Keratinocyte (primary cell): ENCODE measurements around the gene SLC4A1AP. TPM values are rescaled to one million over a fixed set of nuclear protein-coding genes. Genes with fewer than 3 reads are reported as not detected.

Experiments
- DNase-seq: peaks from one replicate; pipeline ENCODE4 v3.0.0-alpha.2; 2011; ENCODE audit warnings: low read depth, missing footprints, low spot score
- FAIRE-seq: peaks from 2 replicates; lab custom pipeline; 2011; peaks lifted over from hg19 to GRCh38; lab: Jason Lieb, UNC
- H2AFZ ChIP-seq: 2 replicates; pipeline ENCODE4 v1.6.0; 2012; ENCODE audit warnings: low read length, control low read depth, inconsistent platforms; ENCODE audit not compliant: control insufficient read depth
- H3K27ac ChIP-seq: 2 replicates; pipeline ENCODE4 v1.5.1; 2011; ENCODE audit warnings: low read length; ENCODE audit not compliant: control insufficient read depth, insufficient read depth
- H3K27me3 ChIP-seq: 3 replicates; pipeline ENCODE4 v1.6.0; 2011; ENCODE audit warnings: low read length; ENCODE audit not compliant: control insufficient read depth, insufficient read depth; ENCODE audit errors: extremely low read depth
- H3K36me3 ChIP-seq, 2 experiments: 2 replicates in 1 of 2; 3 replicates in 1 of 2; pipeline ENCODE4 v1.5.1; 2011; ENCODE audit warnings: low read length in 2 of 2, mild to moderate bottlenecking in 1 of 2; ENCODE audit not compliant: control insufficient read depth in 2 of 2, insufficient read depth in 2 of 2; ENCODE audit errors: extremely low read depth in 1 of 2
- H3K4me1 ChIP-seq: 3 replicates; pipeline ENCODE4 v1.5.1; 2011; ENCODE audit warnings: low read length; ENCODE audit not compliant: control insufficient read depth, insufficient read depth; ENCODE audit errors: extremely low read depth
- H3K4me2 ChIP-seq: 3 replicates; pipeline ENCODE4 v1.6.0; 2011; ENCODE audit warnings: low read depth, low read length; ENCODE audit not compliant: control insufficient read depth, insufficient read depth; ENCODE audit errors: extremely low read depth
- H3K4me3 ChIP-seq, 3 experiments: fragments of 200-600 bp in 1 of 3; sonication (generic) in 1 of 3; 2 replicates in 2 of 3; 3 replicates in 1 of 3; pipeline ENCODE4 v1.5.1; 2011 to 2016; ENCODE audit warnings: low read length in 3 of 3, mild to moderate bottlenecking in 3 of 3, control low read depth in 2 of 3, inconsistent platforms in 1 of 3, low read depth in 1 of 3, mixed read lengths in 1 of 3, mixed run types in 1 of 3, moderate library complexity in 1 of 3; ENCODE audit not compliant: control insufficient read depth in 2 of 3, insufficient read depth in 2 of 3; ENCODE audit errors: extremely low read depth in 1 of 3
- H3K79me2 ChIP-seq: 2 replicates; pipeline ENCODE4 v1.6.0; 2012; ENCODE audit warnings: low read length; ENCODE audit not compliant: control insufficient read depth, insufficient read depth
- H3K9ac ChIP-seq: 3 replicates; pipeline ENCODE4 v1.6.0; 2011; ENCODE audit warnings: low read length; ENCODE audit not compliant: control insufficient read depth, insufficient read depth; ENCODE audit errors: extremely low read depth
- H3K9me1 ChIP-seq: 3 replicates; pipeline ENCODE4 v1.6.0; 2011; ENCODE audit warnings: low read length; ENCODE audit not compliant: control insufficient read depth, insufficient read depth; ENCODE audit errors: extremely low read depth
- H3K9me3 ChIP-seq: 2 replicates; pipeline ENCODE4 v1.5.1; 2012; ENCODE audit warnings: low read depth, low read length; ENCODE audit not compliant: control insufficient read depth
- H4K20me1 ChIP-seq: 3 replicates; pipeline ENCODE4 v1.6.0; 2011; ENCODE audit warnings: low read length; ENCODE audit not compliant: control insufficient read depth, insufficient read depth; ENCODE audit errors: extremely low read depth
- EZH2 ChIP-seq: IDR thresholded peaks from one replicate; pipeline ENCODE4 v1.6.1; 2012; ENCODE audit warnings: inconsistent platforms, mild to moderate bottlenecking, low read length, moderate library complexity
- dilution Hi-C: fragments of 300-500 bp; cut with MboI; formaldehyde crosslinking; loops from one replicate; pipeline ENCODE4 v1.7.0; 2020; ENCODE audit warnings: low sequenced_read_pairs; ENCODE audit not compliant: extremely low pct_ligation_motif_present
- polyA plus RNA-seq, 5 experiments: library from polyadenylated mRNA; depleted of rRNA in 3 of 5; stranded (reverse) in 3 of 5; stranded (forward) in 1 of 5; unstranded in 1 of 5; fragments of >200 nt; gene quantifications; 1 replicate in 1 of 5; 2 replicates in 3 of 5; 3 replicates in 1 of 5; pipeline versions ENCODE4 v1.2.1 to v1.2.3, GENCODE V29; 2011 to 2012; ENCODE audit warnings: missing spikeins in 2 of 5, low read depth in 1 of 5, low replicate concordance in 1 of 5
- TF ChIP-seq, protein P1 (sequence below), 3 experiments: IDR thresholded peaks in 1 of 3; conservative IDR thresholded peaks in 1 of 3; optimal IDR thresholded peaks in 1 of 3; 2 replicates in 2 of 3; 3 replicates in 1 of 3; pipeline versions ENCODE3 to v1.5.1; 2011; ENCODE audit warnings: low read length in 3 of 3, mild to moderate bottlenecking in 3 of 3, moderate library complexity in 2 of 3, control low read depth in 1 of 3, inconsistent platforms in 1 of 3; ENCODE audit not compliant: insufficient read depth in 2 of 3; ENCODE audit errors: extremely low read depth in 1 of 3

SLC4A1AP gene
- polyA plus RNA-seq, 1 donor (not counting 4 experiments of a cell fraction or from before 2014, with no cell fraction given), result 17.0 TPM

DNA sequence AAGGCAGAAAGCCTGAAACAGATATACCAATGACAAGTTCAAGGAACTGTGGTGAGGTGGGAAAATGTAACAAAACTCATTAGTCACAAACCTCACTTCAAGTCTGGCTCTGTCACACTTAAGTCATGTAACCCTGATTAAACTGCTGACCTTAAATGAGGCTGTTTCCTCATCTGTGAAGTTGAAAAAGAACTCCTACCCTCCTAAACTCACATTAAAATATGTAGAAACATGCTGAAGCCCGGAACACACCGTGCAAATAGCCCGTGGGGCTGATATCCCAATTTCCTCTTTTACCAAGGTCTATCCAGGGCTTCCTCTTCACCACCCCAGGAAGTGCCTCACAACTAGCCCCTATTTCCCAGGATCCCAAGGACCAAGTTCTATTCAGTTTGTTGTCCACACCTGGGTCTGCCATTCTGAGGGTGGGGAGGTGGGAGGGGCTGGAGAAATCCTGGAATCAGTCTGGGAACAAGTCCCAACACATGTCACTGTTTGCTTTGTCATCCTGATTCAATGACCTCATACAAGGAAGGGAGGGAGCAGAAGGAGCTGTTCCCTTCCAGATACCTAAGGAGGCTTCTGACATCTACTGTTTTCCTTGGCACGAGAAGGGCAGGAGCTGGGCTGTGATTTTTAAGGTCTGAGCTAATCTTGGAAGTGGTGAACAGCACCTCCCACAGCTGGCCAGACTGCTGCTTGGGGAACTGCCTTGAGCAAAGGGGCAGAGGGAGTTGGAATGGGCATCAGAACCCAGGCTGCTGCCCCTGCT lies 42.3 kb downstream of the SLC4A1AP start:
- H3K27me3 ChIP-seq, result no peaks in the 10 kb centered on the region
- H3K4me1 ChIP-seq, result peaks cover 39% of the 10 kb centered on the region
- dilution Hi-C loops, result no loop called here
- peak overlapping the region; percentile 95 for H3K27ac ChIP-seq
- H3K9me3 ChIP-seq, result no peaks in the 10 kb centered on the region
- H3K9me1 ChIP-seq, result no peaks in the 10 kb centered on the region
- DNase-seq, result peak; percentile 99
- H3K9ac ChIP-seq, result peak overlapping the region; percentile 73
- TF ChIP-seq, protein P1, sequence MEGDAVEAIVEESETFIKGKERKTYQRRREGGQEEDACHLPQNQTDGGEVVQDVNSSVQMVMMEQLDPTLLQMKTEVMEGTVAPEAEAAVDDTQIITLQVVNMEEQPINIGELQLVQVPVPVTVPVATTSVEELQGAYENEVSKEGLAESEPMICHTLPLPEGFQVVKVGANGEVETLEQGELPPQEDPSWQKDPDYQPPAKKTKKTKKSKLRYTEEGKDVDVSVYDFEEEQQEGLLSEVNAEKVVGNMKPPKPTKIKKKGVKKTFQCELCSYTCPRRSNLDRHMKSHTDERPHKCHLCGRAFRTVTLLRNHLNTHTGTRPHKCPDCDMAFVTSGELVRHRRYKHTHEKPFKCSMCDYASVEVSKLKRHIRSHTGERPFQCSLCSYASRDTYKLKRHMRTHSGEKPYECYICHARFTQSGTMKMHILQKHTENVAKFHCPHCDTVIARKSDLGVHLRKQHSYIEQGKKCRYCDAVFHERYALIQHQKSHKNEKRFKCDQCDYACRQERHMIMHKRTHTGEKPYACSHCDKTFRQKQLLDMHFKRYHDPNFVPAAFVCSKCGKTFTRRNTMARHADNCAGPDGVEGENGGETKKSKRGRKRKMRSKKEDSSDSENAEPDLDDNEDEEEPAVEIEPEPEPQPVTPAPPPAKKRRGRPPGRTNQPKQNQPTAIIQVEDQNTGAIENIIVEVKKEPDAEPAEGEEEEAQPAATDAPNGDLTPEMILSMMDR (optimal IDR thresholded peaks at IDR 0.05 in 1 of 3, IDR thresholded peaks at IDR 0.05 in 1 of 3, conservative IDR thresholded peaks at IDR 0.05 in 1 of 3; ENCODE audit: extremely low read depth in 1 of 3, insufficient read depth in 2 of 3, low read length in 3 of 3), result peak in 2 of 3 experiments; percentile 6 to 36
- TF ChIP-seq EZH2, result no peak
- peak overlapping the region; percentile 72 for H2AFZ ChIP-seq
- peak; percentile 89 for FAIRE-seq
- H4K20me1 ChIP-seq, result no peaks in the 10 kb centered on the region
- H3K79me2 ChIP-seq, result no peaks in the 10 kb centered on the region
- H3K36me3 ChIP-seq, result no peaks in the 10 kb centered on the region
- peak overlapping the region; percentile 65 for H3K4me2 ChIP-seq
- peak overlapping the region in 1 of 3 experiments; percentile 22 for H3K4me3 ChIP-seq

DNA sequence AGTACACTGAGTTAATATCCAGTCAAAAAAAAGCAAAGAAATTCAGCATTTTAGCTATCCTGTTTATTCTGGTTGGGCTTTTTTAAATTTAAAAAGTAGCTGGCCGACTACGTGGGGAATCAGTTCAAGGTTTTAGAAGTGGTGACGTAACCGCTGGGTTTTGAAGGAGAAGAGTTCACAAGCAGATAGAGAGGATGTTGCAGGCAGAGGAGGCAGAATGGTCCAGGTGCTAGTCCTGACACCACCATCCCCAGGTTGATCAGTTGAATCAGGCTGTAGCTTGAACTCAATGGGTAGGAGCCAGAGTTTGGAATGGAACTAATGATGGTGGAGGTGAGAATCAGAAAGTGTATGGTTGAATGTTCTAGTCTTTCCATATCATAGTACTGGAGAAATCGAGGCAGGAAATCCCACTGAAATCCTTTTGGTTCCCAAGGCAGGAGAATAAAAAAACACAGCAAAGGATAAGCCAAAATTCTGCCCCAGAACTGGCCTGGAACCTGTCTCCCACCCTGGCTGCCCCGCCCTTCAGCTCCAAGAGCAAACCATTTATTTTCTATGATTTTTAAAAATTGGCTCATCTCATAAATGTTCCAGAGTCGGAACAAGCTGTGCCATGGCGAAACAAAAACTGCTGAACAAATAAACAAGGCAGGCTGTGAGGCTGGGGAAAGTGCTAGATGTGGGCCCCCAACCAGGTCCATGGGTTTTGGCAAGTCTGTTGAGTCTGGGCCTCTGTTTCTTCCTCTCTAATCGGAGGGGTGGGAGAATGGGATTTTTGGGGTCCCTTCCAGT lies 44.0 kb downstream of the SLC4A1AP start:
- H3K9me1 ChIP-seq, result no peaks in the 10 kb centered on the region
- DNase-seq, result no peak
- dilution Hi-C loops, result no loop called here
- no peaks in the 10 kb centered on the region for H3K36me3 ChIP-seq
- no peak for FAIRE-seq
- no peak overlapping the region for H3K9ac ChIP-seq
- no peaks in the 10 kb centered on the region for H3K9me3 ChIP-seq
- TF ChIP-seq, protein P1 (optimal IDR thresholded peaks at IDR 0.05 in 1 of 3, IDR thresholded peaks at IDR 0.05 in 1 of 3, conservative IDR thresholded peaks at IDR 0.05 in 1 of 3; ENCODE audit: extremely low read depth in 1 of 3, insufficient read depth in 2 of 3, low read length in 3 of 3), result no peak
- TF ChIP-seq EZH2, result no peak
- H3K27me3 ChIP-seq, result no peaks in the 10 kb centered on the region
- no peak overlapping the region for H3K4me3 ChIP-seq
- H3K4me2 ChIP-seq, result no peak overlapping the region
- H3K4me1 ChIP-seq, result peaks cover 51% of the 10 kb centered on the region
- no peaks in the 10 kb centered on the region for H3K79me2 ChIP-seq
- no peak overlapping the region for H3K27ac ChIP-seq
- H4K20me1 ChIP-seq, result no peaks in the 10 kb centered on the region
- H2AFZ ChIP-seq, result no peak overlapping the region
